CD4-positive, alpha-beta T cell (primary cell): Measurements from ENCODE around the gene NT5C2. TPM values are rescaled to one million over a fixed set of nuclear protein-coding genes. Genes with fewer than 3 reads are reported as not detected.

Source experiments
- ATAC-seq: fragments of 200-7000 bp; cut with Tn5 transposase; one replicate; pipeline ENCODE4 v1.10.0; 2022; ENCODE audit warnings: mild to moderate bottlenecking; ENCODE audit not compliant: poor library complexity
- CTCF ChIA-PET: fragments of 350-600 bp; sonication (Branson Sonifier 250); formaldehyde crosslinking; loops from one replicate; lab custom pipeline; 2021; ENCODE audit warnings: antibody characterized with exemption, inconsistent platforms; lab: Charles Lee
- POLR2A ChIA-PET: fragments of 350-600 bp; sonication (Branson Sonifier 250); formaldehyde crosslinking; loops from one replicate; lab custom pipeline; 2021; ENCODE audit warnings: antibody characterized with exemption, inconsistent platforms; lab: Charles Lee
- DNase-seq, 14 experiments: peaks; one replicate each; pipeline ENCODE4 v3.0.0-alpha.2; 2013 to 2020; ENCODE audit warnings: mixed read lengths in 2 of 14
- H3K27ac ChIP-seq, 2 donors: one replicate each; pipeline versions ENCODE4 v1.5.1 to v1.7.0; 2013; ENCODE audit warnings: low read length in 2 of 2, low read depth in 1 of 2, mild to moderate bottlenecking in 1 of 2
- H3K27me3 ChIP-seq, 2 experiments: 1 replicate in 1 of 2; 2 replicates in 1 of 2; pipeline versions ENCODE4 v1.6.1 to v1.7.0; 2013; ENCODE audit warnings: low read length in 2 of 2, control low read depth in 1 of 2, mild to moderate bottlenecking in 1 of 2, moderate library complexity in 1 of 2; ENCODE audit not compliant: insufficient read depth in 2 of 2, control insufficient read depth in 1 of 2
- H3K36me3 ChIP-seq: one replicate; pipeline ENCODE4 v1.6.1; 2013; ENCODE audit warnings: low read length, control low read depth; ENCODE audit not compliant: insufficient read depth
- H3K4me1 ChIP-seq: one replicate; pipeline ENCODE4 v1.6.1; 2013; ENCODE audit warnings: low read length, control low read depth; ENCODE audit not compliant: insufficient read depth
- H3K4me3 ChIP-seq: one replicate; pipeline ENCODE4 v1.5.1; 2013; ENCODE audit warnings: mild to moderate bottlenecking, low read length, moderate library complexity
- H3K9me3 ChIP-seq, 2 experiments: 1 replicate in 1 of 2; 2 replicates in 1 of 2; pipeline versions ENCODE4 v1.6.1 to v1.7.0; 2013; ENCODE audit warnings: low read length in 2 of 2, mild to moderate bottlenecking in 2 of 2, control low read depth in 1 of 2, moderate library complexity in 1 of 2; ENCODE audit not compliant: control insufficient read depth in 1 of 2, insufficient read depth in 1 of 2
- H3K27ac Mint-ChIP-seq: one replicate; pipeline ENCODE4 v1.8.0; 2020; ENCODE audit warnings: mixed read lengths
- H3K27me3 Mint-ChIP-seq: one replicate; pipeline ENCODE4 v1.8.0; 2021; ENCODE audit warnings: mixed read lengths
- H3K36me3 Mint-ChIP-seq: one replicate; pipeline ENCODE4 v1.8.0; 2021; ENCODE audit warnings: low read depth, mixed read lengths
- H3K4me1 Mint-ChIP-seq: one replicate; pipeline ENCODE4 v1.8.0; 2021; ENCODE audit warnings: low read depth, mixed read lengths
- H3K4me3 Mint-ChIP-seq: one replicate; pipeline ENCODE4 v1.8.0; 2020; ENCODE audit warnings: mild to moderate bottlenecking, mixed read lengths
- H3K9me3 Mint-ChIP-seq: one replicate; pipeline ENCODE4 v1.8.0; 2020; ENCODE audit warnings: mixed read lengths
- CTCF ChIP-seq: fragments of 200-600 bp; IDR thresholded peaks from one replicate; pipeline ENCODE4 v1.8.0; 2022; ENCODE audit warnings: antibody characterized with exemption, mild to moderate bottlenecking
- intact Hi-C, 2 experiments: fragments of 100-400 bp; cut with DNase I in 1 of 2; cut with micrococcal nuclease in 1 of 2; formaldehyde crosslinking; loops; one replicate each; pipeline versions ENCODE4 v1.15.1 to v1.9.0; 2023 to 2025; cut with DNase I, micrococcal nuclease
- total RNA-seq, 174 experiments: library from RNA in 2 of 174; stranded (reverse) in 2 of 174; gene quantifications; one replicate each; pipeline ENCODE4 v1.2.3 and lab custom pipeline; 2021 to 2026

NT5C2 gene
- total RNA-seq, 2 experiments from 2014 or later = 43.2 to 47.8 TPM

- CTCF ChIA-PET = no interaction called here
- ATAC-seq = no peak
- Mint-ChIP-seq H3K4me1 (peaks cover 7% of the 10 kb centered on the region), H3K9me3 (no peaks in the 10 kb centered on the region), H3K27me3 (no peaks in the 10 kb centered on the region), H3K27ac (no peak overlapping the region), H3K4me3 (no peak overlapping the region), H3K36me3 (peaks cover 5% of the 10 kb centered on the region)
- H3K9me3 ChIP-seq = no peaks in the 10 kb centered on the region
- no peaks in the 10 kb centered on the region for H3K4me1 ChIP-seq
- DNase-seq = no peak
- no peak for TF ChIP-seq CTCF
- H3K4me3 ChIP-seq = no peak overlapping the region
- H3K27me3 ChIP-seq = no peaks in the 10 kb centered on the region
- no peaks in the 10 kb centered on the region for H3K36me3 ChIP-seq
- intact Hi-C loops = no loop called here
- POLR2A ChIA-PET = no interaction called here
- H3K27ac ChIP-seq = no peak overlapping the region
Observed at GRCh38 chr10:103117247-103117646, 75.8 kb downstream of the NT5C2 start.

- Mint-ChIP-seq H3K4me1 (peaks cover 11% of the 10 kb centered on the region), H3K36me3 (peaks cover 5% of the 10 kb centered on the region), H3K27me3 (no peaks in the 10 kb centered on the region), H3K9me3 (no peaks in the 10 kb centered on the region), H3K27ac (no peak overlapping the region), H3K4me3 (no peak overlapping the region)
- DNase-seq (no peak), ATAC-seq (no peak)
- TF ChIP-seq CTCF = no peak
- Histone ChIP-seq H3K36me3 (no peaks in the 10 kb centered on the region), H3K9me3 (no peaks in the 10 kb centered on the region), H3K27me3 (no peaks in the 10 kb centered on the region), H3K27ac (no peak overlapping the region), H3K4me1 (no peaks in the 10 kb centered on the region), H3K4me3 (no peak overlapping the region)
- CTCF ChIA-PET = no interaction called here
- intact Hi-C loops = no loop called here
- POLR2A ChIA-PET = no interaction called here
Observed at GRCh38 chr10:103114876-103115275, 78.2 kb downstream of the NT5C2 start.

- ATAC-seq = no peak
- no peak overlapping the region for H3K27ac ChIP-seq
- CTCF ChIA-PET = interaction anchor here (0.5 to 1.1 kb wide), 2 partner anchors 145 to 194 kb away, joined by 3 read pairs; partner anchors contain the start of gene CNNM2
Observed at GRCh38 chr10:103111918-103112877, 80.9 kb downstream of the NT5C2 start.

More at GRCh38 chr10:103111918-103112877, 80.9 kb downstream of the NT5C2 start:
- Mint-ChIP-seq H3K4me3 (no peak overlapping the region), H3K36me3 (peaks cover 20% of the 10 kb centered on the region), H3K9me3 (no peaks in the 10 kb centered on the region), H3K4me1 (peaks cover 11% of the 10 kb centered on the region), H3K27ac (no peak overlapping the region), H3K27me3 (no peaks in the 10 kb centered on the region)
- intact Hi-C loops = no loop called here
- DNase-seq = no peak
- Histone ChIP-seq H3K36me3 (peaks cover under 1% of the 10 kb centered on the region), H3K9me3 (no peaks in the 10 kb centered on the region), H3K4me1 (no peaks in the 10 kb centered on the region), H3K27me3 (no peaks in the 10 kb centered on the region), H3K4me3 (no peak overlapping the region)
- POLR2A ChIA-PET = no interaction called here
- no peak for TF ChIP-seq CTCF
